Kidney capillary endothelial cell (primary cell): ENCODE data around the gene FBRSL1.

Source experiments
- DNase-seq: peaks from one replicate; pipeline ENCODE4 v3.0.0-alpha.2; 2018; ENCODE audit warnings: low spot score

FBRSL1 gene

GRCh38 chr12:132558861-132559623 lies 69.1 kb downstream of the FBRSL1 start:
- DNase-seq, result no peak

- DNase-seq, result peak; percentile 26
Observed at GRCh38 chr12:132559652-132560363, 69.9 kb downstream of the FBRSL1 start.

GRCh38 chr12:132560364-132560613 lies 70.3 kb downstream of the FBRSL1 start:
- no peak for DNase-seq

GRCh38 chr12:132560614-132561426 lies 70.9 kb downstream of the FBRSL1 start:
- peak; percentile 60 for DNase-seq
